HepG2 (cell line): ENCODE measurements around the gene KTN1. TPM values are rescaled to one million over a fixed set of nuclear protein-coding genes. Genes with fewer than 3 reads are reported as not detected.
A peak's percentile ranks its signal among the peaks of the same experiment; 100 is the strongest.

Experiments used
- CREM ChIP-seq, 2 experiments: sonication (generic) in 1 of 2; formaldehyde crosslinking in 1 of 2; IDR thresholded peaks; 2 replicates each; pipeline versions ENCODE4 v1.4.0 to v1.6.1; 2016 to 2020; ENCODE audit warnings: antibody characterized with exemption in 1 of 2, mild to moderate bottlenecking in 1 of 2, missing genetic modification reagents in 1 of 2
- ERF ChIP-seq: IDR thresholded peaks from 2 replicates; pipeline ENCODE4 v1.6.1; 2018; ENCODE audit warnings: missing biosample characterization, missing genetic modification reagents
- JARID2 ChIP-seq: sonication (generic); formaldehyde crosslinking; IDR thresholded peaks from 2 replicates; pipeline ENCODE4 v1.8.1; 2023; ENCODE audit warnings: missing genetic modification reagents, inconsistent platforms; ENCODE audit not compliant: insufficient replicate concordance
- SAFB2 ChIP-seq: sonication (generic); formaldehyde crosslinking; IDR thresholded peaks from 2 replicates; pipeline ENCODE4 v1.5.1; 2020; ENCODE audit warnings: missing genetic modification reagents, low read depth, mild to moderate bottlenecking, borderline replicate concordance
- SPEN ChIP-seq: sonication (generic); formaldehyde crosslinking; IDR thresholded peaks from 2 replicates; pipeline ENCODE4 v1.5.1; 2020; ENCODE audit warnings: low read depth, mild to moderate bottlenecking, missing genetic modification reagents
- TCF7 ChIP-seq: sonication (generic); IDR thresholded peaks from 2 replicates; pipeline ENCODE4 v1.6.1; 2016; ENCODE audit warnings: antibody characterized with exemption, low read depth
- ZNF879 ChIP-seq: sonication (generic); formaldehyde crosslinking; IDR thresholded peaks from 2 replicates; pipeline ENCODE4 v1.8.1; 2023; ENCODE audit warnings: missing genetic modification reagents
- polyA plus RNA-seq, 8 experiments: library from polyadenylated mRNA; depleted of rRNA in 3 of 8; stranded (reverse) in 7 of 8; unstranded in 1 of 8; fragments of >200 nt; fragmentation: Illumina TruSeq in 4 of 8; extraction: Trizol in 4 of 8; gene quantifications; 2 replicates each; pipeline versions ENCODE4 v1.2.1 to v1.2.3, GENCODE V29; 2011 to 2016; ENCODE audit warnings: low read depth in 4 of 8, missing spikeins in 1 of 8, mixed read lengths in 1 of 8; ENCODE audit not compliant: insufficient read depth in 1 of 8
- total RNA-seq, 5 experiments: library from RNA; depleted of rRNA; stranded (reverse); fragments of >200 nt; fragmentation: Illumina TruSeq; extraction: Trizol; gene quantifications; 2 replicates each; pipeline ENCODE4 v1.2.3, GENCODE V29; 2016; ENCODE audit warnings: low read depth in 1 of 5
- TF ChIP-seq, protein P1 (sequence below): sonication (generic); formaldehyde crosslinking; IDR thresholded peaks from 2 replicates; pipeline ENCODE4 v1.4.0; 2020; ENCODE audit warnings: mild to moderate bottlenecking, missing genetic modification reagents
- TF ChIP-seq, protein P2 (sequence below): sonication (generic); formaldehyde crosslinking; IDR thresholded peaks from 2 replicates; pipeline ENCODE4 v1.9.0; 2021; ENCODE audit warnings: mild to moderate bottlenecking, missing genetic modification reagents
- TF ChIP-seq, protein P3 (sequence below): sonication (generic); formaldehyde crosslinking; IDR thresholded peaks from 2 replicates; pipeline ENCODE4 v1.4.0; 2020; ENCODE audit warnings: missing genetic modification reagents, low read depth, mild to moderate bottlenecking, borderline replicate concordance
- TF ChIP-seq, protein P4 (sequence below): sonication (generic); formaldehyde crosslinking; IDR thresholded peaks from 2 replicates; pipeline ENCODE4 v1.8.1; 2023; ENCODE audit warnings: missing genetic modification reagents, mild to moderate bottlenecking, borderline replicate concordance

KTN1 gene
- total and polyA plus RNA-seq, 2 of the 13 experiments (the other 11 are each of a cell fraction or from before 2014, with no cell fraction given): 60.6 to 169 TPM

DNA sequence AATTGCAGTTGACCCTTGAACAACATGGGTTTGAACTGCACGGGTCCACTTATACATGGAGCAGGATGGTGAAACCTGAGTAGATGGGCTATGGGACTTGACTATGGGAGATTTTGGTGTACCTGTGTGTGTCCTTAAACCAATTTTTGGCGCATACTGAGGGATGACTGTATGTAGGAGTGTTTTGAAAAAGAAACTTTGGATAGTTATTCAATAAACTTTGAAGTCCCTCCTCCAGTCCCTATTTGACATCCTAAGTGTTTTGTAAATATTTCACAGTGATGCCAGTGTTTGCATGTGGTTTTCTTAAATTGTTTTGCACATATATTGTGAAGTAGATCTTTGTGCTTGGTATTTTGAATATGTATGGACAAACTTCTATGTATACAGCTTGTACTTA is 12.4 kb downstream of the KTN1 start (continued):
- TF ChIP-seq, protein P1, sequence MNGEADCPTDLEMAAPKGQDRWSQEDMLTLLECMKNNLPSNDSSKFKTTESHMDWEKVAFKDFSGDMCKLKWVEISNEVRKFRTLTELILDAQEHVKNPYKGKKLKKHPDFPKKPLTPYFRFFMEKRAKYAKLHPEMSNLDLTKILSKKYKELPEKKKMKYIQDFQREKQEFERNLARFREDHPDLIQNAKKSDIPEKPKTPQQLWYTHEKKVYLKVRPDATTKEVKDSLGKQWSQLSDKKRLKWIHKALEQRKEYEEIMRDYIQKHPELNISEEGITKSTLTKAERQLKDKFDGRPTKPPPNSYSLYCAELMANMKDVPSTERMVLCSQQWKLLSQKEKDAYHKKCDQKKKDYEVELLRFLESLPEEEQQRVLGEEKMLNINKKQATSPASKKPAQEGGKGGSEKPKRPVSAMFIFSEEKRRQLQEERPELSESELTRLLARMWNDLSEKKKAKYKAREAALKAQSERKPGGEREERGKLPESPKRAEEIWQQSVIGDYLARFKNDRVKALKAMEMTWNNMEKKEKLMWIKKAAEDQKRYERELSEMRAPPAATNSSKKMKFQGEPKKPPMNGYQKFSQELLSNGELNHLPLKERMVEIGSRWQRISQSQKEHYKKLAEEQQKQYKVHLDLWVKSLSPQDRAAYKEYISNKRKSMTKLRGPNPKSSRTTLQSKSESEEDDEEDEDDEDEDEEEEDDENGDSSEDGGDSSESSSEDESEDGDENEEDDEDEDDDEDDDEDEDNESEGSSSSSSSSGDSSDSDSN: no peak
- TF ChIP-seq JARID2: no peak
- no peak for TF ChIP-seq ZNF879
- TF ChIP-seq TCF7: peak; percentile 80
- peak; percentile 70; the same call in 1 of the 2 replicates for TF ChIP-seq CREM (IDR thresholded peaks at IDR 0.05)
- no peak for TF ChIP-seq CREM (CRISPR knock-in tag; IDR thresholded peaks at IDR 0.05)
- TF ChIP-seq SPEN: no peak
- TF ChIP-seq, protein P2, sequence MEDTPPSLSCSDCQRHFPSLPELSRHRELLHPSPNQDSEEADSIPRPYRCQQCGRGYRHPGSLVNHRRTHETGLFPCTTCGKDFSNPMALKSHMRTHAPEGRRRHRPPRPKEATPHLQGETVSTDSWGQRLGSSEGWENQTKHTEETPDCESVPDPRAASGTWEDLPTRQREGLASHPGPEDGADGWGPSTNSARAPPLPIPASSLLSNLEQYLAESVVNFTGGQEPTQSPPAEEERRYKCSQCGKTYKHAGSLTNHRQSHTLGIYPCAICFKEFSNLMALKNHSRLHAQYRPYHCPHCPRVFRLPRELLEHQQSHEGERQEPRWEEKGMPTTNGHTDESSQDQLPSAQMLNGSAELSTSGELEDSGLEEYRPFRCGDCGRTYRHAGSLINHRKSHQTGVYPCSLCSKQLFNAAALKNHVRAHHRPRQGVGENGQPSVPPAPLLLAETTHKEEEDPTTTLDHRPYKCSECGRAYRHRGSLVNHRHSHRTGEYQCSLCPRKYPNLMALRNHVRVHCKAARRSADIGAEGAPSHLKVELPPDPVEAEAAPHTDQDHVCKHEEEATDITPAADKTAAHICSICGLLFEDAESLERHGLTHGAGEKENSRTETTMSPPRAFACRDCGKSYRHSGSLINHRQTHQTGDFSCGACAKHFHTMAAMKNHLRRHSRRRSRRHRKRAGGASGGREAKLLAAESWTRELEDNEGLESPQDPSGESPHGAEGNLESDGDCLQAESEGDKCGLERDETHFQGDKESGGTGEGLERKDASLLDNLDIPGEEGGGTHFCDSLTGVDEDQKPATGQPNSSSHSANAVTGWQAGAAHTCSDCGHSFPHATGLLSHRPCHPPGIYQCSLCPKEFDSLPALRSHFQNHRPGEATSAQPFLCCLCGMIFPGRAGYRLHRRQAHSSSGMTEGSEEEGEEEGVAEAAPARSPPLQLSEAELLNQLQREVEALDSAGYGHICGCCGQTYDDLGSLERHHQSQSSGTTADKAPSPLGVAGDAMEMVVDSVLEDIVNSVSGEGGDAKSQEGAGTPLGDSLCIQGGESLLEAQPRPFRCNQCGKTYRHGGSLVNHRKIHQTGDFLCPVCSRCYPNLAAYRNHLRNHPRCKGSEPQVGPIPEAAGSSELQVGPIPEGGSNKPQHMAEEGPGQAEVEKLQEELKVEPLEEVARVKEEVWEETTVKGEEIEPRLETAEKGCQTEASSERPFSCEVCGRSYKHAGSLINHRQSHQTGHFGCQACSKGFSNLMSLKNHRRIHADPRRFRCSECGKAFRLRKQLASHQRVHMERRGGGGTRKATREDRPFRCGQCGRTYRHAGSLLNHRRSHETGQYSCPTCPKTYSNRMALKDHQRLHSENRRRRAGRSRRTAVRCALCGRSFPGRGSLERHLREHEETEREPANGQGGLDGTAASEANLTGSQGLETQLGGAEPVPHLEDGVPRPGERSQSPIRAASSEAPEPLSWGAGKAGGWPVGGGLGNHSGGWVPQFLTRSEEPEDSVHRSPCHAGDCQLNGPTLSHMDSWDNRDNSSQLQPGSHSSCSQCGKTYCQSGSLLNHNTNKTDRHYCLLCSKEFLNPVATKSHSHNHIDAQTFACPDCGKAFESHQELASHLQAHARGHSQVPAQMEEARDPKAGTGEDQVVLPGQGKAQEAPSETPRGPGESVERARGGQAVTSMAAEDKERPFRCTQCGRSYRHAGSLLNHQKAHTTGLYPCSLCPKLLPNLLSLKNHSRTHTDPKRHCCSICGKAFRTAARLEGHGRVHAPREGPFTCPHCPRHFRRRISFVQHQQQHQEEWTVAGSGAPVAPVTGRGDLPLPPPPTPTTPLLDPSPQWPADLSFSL (CRISPR knock-in tag): no peak
- TF ChIP-seq, protein P3, sequence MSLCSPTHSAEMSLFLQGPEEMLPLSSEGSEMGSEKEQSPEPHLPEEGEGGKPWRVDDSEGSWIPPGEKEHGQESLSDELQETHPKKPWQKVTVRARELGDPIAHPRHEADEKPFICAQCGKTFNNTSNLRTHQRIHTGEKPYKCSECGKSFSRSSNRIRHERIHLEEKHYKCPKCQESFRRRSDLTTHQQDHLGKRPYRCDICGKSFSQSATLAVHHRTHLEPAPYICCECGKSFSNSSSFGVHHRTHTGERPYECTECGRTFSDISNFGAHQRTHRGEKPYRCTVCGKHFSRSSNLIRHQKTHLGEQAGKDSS (CRISPR knock-in tag): no peak
- TF ChIP-seq SAFB2 (CRISPR knock-in tag): no peak
- TF ChIP-seq ERF (CRISPR knock-in tag): no peak
- TF ChIP-seq, protein P4, sequence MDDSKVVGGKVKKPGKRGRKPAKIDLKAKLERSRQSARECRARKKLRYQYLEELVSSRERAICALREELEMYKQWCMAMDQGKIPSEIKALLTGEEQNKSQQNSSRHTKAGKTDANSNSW (CRISPR knock-in tag): no peak
